Activated CD8-positive, alpha-beta T cell treated with anti-CD3 and anti-CD28 coated beads for 36 hours (primary cell): ENCODE measurements around the gene CBFA2T3. TPM values are rescaled to one million over a fixed set of nuclear protein-coding genes. Genes with fewer than 3 reads are reported as not detected.

Experiments used
- ATAC-seq: fragments of 200-7000 bp; cut with Tn5 transposase; one replicate; pipeline ENCODE4 v1.10.0; 2021; ENCODE audit warnings: mild to moderate bottlenecking, moderate library complexity
- CTCF ChIA-PET: fragments of 350-600 bp; sonication (Branson Sonifier 250); formaldehyde crosslinking; loops from one replicate; lab custom pipeline; 2021; ENCODE audit warnings: antibody characterized with exemption; lab: Charles Lee
- POLR2A ChIA-PET: fragments of 350-600 bp; sonication (Branson Sonifier 250); formaldehyde crosslinking; loops from one replicate; lab custom pipeline; 2021; ENCODE audit warnings: antibody characterized with exemption; lab: Charles Lee
- DNase-seq: peaks from one replicate; pipeline ENCODE4 v3.0.0-alpha.2; 2020
- H3K27ac Mint-ChIP-seq: one replicate; pipeline ENCODE4 v1.8.0; 2021; ENCODE audit warnings: mild to moderate bottlenecking, mixed read lengths
- H3K27me3 Mint-ChIP-seq: one replicate; pipeline ENCODE4 v1.8.0; 2021; ENCODE audit warnings: mixed read lengths
- H3K36me3 Mint-ChIP-seq: one replicate; pipeline ENCODE4 v1.8.0; 2021; ENCODE audit warnings: low read depth, mixed read lengths
- H3K4me1 Mint-ChIP-seq: one replicate; pipeline ENCODE4 v1.8.0; 2021; ENCODE audit warnings: low read depth, mixed read lengths
- H3K4me3 Mint-ChIP-seq: one replicate; pipeline ENCODE4 v1.8.0; 2021; ENCODE audit warnings: mild to moderate bottlenecking, moderate library complexity, mixed read lengths
- H3K9me3 Mint-ChIP-seq: one replicate; pipeline ENCODE4 v1.8.0; 2021; ENCODE audit warnings: mixed read lengths
- CTCF ChIP-seq: fragments of 200-600 bp; IDR thresholded peaks from one replicate; pipeline ENCODE4 v1.8.0; 2022; ENCODE audit warnings: antibody characterized with exemption, mild to moderate bottlenecking
- intact Hi-C: fragments of 100-400 bp; cut with micrococcal nuclease; formaldehyde crosslinking; loops from one replicate; pipeline ENCODE4 v1.10.0; 2022
- total RNA-seq, 2 experiments: library from RNA; stranded (reverse); gene quantifications; one replicate each; pipeline ENCODE4 v1.2.3, GENCODE V29; 2021

Gene CBFA2T3
- total RNA-seq, 2 experiments from 2014 or later: 0.14 to 0.34 TPM

GRCh38 chr16:89007371-89008249, 30.6 kb upstream of the CBFA2T3 start:
- Mint-ChIP-seq H3K27ac (no peak overlapping the region), H3K9me3 (peaks cover 2% of the 10 kb centered on the region), H3K36me3 (peaks cover 1% of the 10 kb centered on the region), H3K4me3 (no peak overlapping the region), H3K27me3 (peaks cover 34% of the 10 kb centered on the region), H3K4me1 (no peaks in the 10 kb centered on the region)
- ATAC-seq (no peak), DNase-seq (no peak)
- TF ChIP-seq CTCF: no peak
- ChIA-PET POLR2A (interaction anchor here (1.1 kb wide), 1 partner anchor 9 kb away, joined by 3 read pairs; no protein-coding TSS in a partner anchor), CTCF (no interaction called here)
- intact Hi-C loops: no loop called here

- Mint-ChIP-seq H3K4me3 (no peak overlapping the region), H3K27ac (no peak overlapping the region), H3K9me3 (peaks cover 2% of the 10 kb centered on the region), H3K4me1 (no peaks in the 10 kb centered on the region), H3K27me3 (peaks cover 35% of the 10 kb centered on the region), H3K36me3 (peaks cover 1% of the 10 kb centered on the region)
- intact Hi-C loops: no loop called here
- TF ChIP-seq CTCF: no peak
- ATAC-seq (no peak), DNase-seq (no peak)
- ChIA-PET CTCF (no interaction called here), POLR2A (no interaction called here)
These were observed 29.2 kb upstream of the CBFA2T3 start for GRCh38 chr16:89006036-89006752.

GRCh38 chr16:89005201-89006035, 28.4 kb upstream of the CBFA2T3 start:
- no peak for TF ChIP-seq CTCF
- ATAC-seq (no peak), DNase-seq (no peak)
- Mint-ChIP-seq H3K27ac (no peak overlapping the region), H3K27me3 (peaks cover 39% of the 10 kb centered on the region), H3K4me1 (no peaks in the 10 kb centered on the region), H3K4me3 (no peak overlapping the region), H3K9me3 (peaks cover 2% of the 10 kb centered on the region), H3K36me3 (peaks cover 1% of the 10 kb centered on the region)
- CTCF ChIA-PET: no interaction called here
- intact Hi-C loops: no loop called here
- POLR2A ChIA-PET: interaction anchor here (1.0 to 1.2 kb wide), 2 partner anchors 12 to 27 kb away, joined by 3 to 4 read pairs; no protein-coding TSS in a partner anchor

GRCh38 chr16:89004209-89004831, 27.3 kb upstream of the CBFA2T3 start:
- intact Hi-C loops: no loop called here
- peaks cover 5% of the 10 kb centered on the region for H3K4me1 Mint-ChIP-seq
- peaks cover under 1% of the 10 kb centered on the region for H3K9me3 Mint-ChIP-seq
- no peak overlapping the region for H3K4me3 Mint-ChIP-seq
- peaks cover 34% of the 10 kb centered on the region for H3K27me3 Mint-ChIP-seq
- ATAC-seq (no peak), DNase-seq (no peak)
- H3K36me3 Mint-ChIP-seq: no peaks in the 10 kb centered on the region
- H3K27ac Mint-ChIP-seq: no peak overlapping the region
- POLR2A ChIA-PET: interaction anchor here (1.0 to 1.2 kb wide), 2 partner anchors 11 to 28 kb away, joined by 3 to 4 read pairs; no protein-coding TSS in a partner anchor
- CTCF ChIA-PET: no interaction called here
- TF ChIP-seq CTCF: no peak
